EL (cell line): ENCODE results near the gene FFAR4.
"Not testable (repeated sequence)": the region's sequence is repeated elsewhere in the genome, so short reads cannot be mapped to it uniquely, and the experiment has no call there.

Experiments used
- DNase-seq: peaks from one replicate; pipeline ENCODE4 v3.0.0-alpha.2; 2016

FFAR4 gene

DNA sequence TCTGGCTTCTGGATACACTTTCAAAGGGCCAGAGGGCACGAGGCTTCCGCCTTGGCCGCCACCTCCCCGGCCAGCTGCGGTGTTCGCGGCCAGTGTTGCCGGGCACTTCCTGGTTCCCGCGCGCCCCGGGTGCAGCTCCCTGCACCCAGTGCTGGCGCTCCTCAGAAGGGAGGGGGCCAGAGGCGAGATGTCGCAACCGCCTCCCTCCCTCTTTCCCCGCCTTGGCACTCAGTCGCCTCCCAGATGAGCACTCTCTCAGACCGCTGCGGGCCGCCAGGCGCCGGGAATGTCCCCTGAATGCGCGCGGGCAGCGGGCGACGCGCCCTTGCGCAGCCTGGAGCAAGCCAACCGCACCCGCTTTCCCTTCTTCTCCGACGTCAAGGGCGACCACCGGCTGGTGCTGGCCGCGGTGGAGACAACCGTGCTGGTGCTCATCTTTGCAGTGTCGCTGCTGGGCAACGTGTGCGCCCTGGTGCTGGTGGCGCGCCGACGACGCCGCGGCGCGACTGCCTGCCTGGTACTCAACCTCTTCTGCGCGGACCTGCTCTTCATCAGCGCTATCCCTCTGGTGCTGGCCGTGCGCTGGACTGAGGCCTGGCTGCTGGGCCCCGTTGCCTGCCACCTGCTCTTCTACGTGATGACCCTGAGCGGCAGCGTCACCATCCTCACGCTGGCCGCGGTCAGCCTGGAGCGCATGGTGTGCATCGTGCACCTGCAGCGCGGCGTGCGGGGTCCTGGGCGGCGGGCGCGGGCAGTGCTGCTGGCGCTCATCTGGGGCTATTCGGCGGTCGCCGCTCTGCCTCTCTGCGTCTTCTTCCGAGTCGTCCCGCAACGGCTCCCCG lies at the start of gene FFAR4:
TSS of gene FFAR4 (plus strand) at position 231 of the 842 bp plus-strand sequence. CDS start at position 287, 56 bp downstream.
- DNase-seq, result peak; percentile 53

DNA sequence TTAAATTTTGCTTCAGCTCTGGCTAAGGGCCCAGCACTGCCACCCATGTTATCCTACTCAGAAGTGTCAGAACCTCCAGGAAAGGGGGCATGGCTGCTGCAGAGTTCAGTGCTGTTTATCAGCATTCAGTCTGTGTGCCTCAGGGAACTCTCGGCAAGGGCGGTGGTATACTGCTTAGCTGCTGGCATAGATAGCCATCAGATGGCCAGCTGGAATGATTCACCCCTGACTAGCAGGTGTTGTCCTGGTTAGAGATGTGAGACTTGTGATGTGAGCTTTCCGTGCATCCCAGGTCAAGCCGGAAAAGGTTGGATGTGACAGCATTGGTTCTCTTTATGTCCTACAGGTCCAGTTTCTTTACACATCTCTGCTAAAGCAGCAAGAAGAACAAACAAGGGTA lies 47.9 kb upstream of the FFAR4 start:
- DNase-seq, result no peak

DNA sequence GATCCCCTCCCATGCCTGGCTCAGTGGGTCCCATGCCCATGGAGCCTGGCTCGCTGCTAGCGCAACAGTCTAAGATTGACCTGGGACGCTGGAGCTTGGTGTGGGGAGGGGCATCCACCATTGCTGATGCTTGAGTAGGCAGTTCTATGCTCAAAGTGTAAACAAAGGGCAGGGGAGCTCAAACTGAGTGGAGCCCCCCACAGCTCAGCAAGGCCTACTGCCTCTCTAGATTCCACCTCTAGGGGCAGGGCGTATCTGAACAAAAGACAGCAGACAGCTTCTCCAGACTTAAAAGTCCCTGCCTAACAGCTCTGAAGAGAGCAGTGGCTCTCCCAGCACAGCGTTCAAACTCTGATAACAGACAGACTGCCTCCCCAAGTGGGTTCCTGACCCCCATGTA lies 31.2 kb upstream of the FFAR4 start:
- DNase-seq, result no peak

DNA sequence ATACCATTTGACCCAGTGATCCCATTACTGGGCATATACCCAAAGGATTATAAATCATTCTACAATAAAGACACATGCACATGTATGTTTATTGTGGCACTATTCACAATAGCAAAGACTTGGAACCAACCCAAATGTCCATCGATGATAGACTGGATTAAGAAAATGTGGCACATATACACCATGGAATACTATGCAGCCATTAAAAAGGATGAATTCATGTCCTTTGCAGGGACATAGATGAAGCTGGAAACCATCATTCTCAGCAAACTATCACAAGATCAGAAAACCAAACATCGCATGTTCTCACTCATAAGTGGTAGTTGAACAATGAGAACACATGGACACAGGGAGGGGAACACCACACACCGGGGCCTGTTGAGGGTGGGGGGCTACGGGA lies 25.6 kb upstream of the FFAR4 start:
- not testable (repeated sequence) for DNase-seq

DNA sequence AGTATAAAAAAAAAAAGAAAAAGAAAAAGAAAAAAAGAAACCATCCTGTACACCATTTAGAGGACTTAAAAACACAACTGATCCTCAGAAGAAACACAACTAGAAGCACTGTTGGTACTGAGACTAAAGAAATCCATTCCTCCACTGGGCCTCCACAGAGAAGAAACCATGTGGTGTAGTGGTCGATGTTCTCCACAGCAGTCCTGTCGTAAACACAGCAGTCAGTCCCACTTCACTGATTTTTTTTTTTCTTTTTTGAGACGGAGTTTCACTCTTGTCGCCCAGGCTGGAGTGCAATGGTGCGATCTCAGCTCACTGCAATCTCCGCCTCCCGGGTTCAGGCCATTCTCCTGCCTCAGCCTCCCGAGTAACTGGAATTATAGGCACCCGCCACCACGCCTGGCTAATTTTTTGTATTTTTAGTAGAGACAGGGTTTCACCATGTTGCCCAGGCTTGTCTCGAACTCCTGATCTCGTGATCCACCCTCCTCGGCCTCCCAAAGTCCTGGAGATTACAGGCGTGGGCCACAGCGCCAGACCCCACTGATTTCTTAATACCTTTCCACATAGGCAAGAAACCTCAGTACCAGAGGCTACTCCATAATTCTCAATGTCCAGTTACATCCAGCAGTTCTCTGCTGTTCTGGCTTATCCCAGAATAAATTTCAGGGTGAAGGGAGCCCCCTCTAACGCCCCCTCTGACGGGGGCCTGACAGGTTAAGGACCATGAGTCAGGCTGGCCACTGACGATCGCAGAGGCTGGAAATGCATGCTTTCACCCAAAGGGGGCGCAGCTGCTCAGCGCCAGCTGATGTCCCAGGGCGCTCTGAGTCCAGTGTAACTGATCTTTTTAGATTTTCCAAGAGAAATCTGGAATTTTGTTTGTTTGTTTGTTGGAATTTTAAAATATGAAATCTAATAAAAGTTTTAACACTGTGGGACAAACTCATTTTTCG lies 24.8 kb upstream of the FFAR4 start:
- peak; percentile 54 for DNase-seq

DNA sequence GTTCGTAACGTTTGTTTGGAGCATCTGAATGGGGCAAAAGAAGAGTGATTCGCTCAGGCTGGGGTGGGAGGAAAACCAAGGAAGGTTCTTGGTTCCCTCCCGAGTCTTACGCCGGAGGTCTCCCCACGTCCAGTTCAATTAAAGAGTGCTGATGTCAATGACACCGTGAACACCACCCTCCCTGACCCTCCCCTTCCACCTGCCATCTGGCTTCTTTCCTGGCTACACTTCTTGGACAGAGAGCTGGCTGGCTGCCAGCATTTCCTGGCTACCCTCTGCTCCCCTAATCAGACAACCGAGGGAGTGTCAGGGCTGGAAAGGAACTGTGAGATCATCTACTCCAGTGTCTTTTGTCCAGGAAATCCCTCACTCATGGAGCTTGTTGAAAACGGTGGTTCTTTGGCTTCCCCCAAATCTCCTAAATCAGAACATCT lies 24.1 kb upstream of the FFAR4 start:
- peak; percentile 44 for DNase-seq

DNA sequence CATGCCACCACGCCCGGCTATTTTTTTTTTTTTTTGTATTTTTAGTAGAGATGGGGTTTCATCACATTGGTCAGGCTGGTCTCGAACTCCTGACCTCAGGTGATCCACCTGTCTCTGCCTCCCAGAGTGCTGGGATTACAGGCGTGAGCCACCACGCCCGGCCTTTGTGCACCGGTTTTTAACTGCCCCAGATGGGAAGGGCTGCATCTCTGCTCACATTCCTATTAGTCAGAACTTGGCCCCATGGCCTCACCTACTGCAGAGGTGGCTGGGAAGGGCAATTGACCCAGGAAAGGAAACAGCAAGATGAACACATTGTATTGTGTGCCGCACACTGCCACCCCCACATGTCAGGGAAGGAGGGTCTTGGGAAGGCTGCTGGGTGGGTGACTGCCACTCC lies 19.5 kb upstream of the FFAR4 start:
- not testable (repeated sequence) for DNase-seq

DNA sequence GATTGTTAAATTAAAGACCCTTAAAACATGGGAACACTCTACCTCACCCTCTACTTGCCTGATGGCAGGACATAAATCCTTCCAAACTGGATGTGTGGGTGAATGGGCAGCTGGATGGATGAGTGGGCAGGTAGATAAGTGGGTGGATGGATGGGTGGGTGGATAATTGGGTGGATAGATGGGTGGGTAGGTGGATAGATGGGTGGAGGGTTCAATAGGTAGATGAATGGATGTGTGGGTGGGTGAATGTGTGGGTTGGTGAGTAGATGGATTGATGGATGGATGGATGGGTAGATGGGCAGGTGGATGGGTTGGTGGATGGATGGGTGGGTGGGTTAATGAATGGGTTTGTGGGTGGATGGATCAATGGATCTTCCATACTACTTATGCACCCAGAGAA lies 18.9 kb upstream of the FFAR4 start:
- no peak for DNase-seq

DNA sequence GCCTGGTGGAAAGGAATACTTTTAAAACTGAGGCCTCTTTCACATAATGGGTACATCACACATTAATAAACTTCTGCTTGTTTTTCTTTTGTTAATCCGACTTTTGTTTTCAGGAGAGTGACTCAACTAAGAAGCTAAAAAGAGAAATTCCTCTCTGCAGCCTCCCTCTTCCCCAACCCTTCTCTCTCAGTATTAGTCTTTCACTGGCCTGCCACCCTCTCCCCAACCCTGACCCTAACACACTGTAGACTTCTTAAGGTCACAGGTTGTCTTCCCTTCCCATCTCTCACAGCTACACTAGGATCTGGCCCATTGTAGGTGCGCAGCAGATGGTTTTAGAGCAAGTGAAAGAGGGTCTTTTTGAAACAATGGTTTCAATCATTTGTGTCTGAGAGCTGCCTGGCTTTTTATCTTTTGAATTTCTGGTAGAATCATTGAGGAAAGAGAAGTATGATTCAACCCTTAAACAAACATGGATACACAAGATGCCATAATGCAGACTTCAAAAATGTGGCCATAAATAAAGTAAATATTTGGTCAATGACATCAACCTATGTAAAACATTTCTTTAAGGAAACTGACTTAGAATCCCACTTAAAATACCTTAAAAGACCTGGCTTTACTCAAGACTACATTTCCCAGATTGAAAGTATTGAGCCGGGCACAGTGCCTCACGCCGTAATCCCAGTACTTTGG lies 17.9 kb upstream of the FFAR4 start:
- DNase-seq, result peak; percentile 71

DNA sequence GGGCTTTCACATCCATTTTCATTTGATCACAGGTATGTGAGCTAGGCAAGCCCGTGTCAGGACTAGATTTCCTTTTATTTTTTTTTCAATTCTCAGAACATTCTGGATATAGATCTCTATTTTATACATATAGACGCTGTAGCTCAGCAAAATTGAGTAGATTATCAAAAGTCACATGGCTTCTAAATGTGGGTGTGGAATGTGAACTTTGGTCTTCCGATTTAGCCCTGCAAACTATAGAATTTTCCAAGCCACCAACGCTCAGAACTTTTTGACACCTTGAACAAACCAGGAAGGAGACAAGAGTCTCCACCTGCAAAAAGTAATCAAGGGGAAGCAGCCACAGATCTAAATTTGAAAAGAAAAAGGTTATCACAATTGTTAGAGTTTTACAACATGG lies 15.9 kb upstream of the FFAR4 start:
- DNase-seq, result no peak

DNA sequence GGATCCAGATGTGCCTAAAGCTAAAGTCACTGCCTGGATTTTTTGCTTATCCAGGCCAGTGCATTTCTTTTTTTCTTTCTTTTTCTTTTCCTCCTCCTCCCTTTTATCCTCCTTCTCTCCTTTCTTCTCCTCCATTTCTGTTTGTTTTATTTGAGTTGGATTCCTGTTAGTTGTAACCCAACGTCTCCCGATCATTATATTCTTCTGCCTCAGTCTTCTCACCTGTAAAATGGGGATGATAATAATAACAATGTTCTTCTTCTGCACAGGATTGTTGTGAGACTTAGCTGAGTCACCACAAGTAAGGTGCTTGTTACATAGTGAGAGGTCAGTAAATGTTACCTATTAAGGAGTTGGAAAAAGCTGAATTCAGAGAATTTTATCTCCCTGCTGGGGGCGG lies 13.7 kb upstream of the FFAR4 start:
- DNase-seq, result no peak

DNA sequence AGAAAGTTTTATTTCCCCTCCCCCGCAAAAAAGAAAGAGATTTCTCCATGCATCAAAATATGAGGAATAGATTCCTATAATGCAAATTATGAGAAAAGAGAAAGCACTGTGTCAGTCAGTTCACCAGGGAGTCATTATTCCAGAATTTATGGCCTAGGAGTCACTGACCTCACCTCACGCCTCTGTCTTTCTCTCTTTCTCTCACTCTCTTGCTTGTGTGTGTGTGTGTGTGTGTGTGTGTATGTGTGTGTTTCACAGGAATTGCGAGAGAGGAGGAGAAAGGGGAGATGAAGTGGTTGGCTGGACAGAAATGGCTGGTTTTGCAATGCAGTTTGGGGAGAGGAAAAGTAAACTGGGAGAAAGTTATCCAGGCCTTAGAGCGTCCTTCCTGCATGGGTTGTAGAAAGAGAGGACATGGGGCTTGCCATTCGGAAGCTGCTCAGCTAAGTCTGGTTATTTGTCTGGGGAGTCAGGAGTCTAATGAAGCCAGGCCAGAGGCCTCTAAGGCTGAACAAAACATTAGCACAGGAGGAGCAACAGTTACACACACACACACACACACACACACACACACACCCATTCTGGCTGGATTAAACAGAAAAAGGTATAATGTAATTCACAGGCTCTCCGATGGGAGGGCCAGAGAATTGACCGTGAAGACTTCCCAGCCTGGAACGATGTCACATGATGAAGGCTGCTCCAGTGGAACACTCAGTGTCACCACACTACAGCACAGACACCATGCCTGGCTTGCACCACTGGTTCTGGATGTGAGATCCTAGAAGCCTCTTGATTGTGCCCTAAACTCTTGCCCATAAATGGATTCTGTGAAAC lies 12.8 kb upstream of the FFAR4 start:
- DNase-seq, result no peak

DNA sequence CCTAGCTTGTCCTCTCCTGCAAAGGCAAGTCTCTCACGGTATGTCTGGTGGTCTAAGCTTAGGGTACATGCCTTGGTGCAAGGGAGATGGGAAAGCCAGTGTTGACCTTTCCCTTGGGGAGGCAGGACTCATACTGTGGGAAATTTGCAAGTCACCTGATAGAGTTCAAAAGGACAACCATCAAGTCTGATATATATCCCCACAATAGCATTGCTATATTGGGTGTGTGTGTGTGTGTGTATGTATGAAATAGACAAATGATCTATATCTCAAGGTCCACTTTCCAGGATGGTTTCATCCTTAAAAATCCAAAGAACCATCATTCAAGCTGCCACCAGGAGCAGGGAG lies 12.2 kb upstream of the FFAR4 start:
- no peak for DNase-seq

DNA sequence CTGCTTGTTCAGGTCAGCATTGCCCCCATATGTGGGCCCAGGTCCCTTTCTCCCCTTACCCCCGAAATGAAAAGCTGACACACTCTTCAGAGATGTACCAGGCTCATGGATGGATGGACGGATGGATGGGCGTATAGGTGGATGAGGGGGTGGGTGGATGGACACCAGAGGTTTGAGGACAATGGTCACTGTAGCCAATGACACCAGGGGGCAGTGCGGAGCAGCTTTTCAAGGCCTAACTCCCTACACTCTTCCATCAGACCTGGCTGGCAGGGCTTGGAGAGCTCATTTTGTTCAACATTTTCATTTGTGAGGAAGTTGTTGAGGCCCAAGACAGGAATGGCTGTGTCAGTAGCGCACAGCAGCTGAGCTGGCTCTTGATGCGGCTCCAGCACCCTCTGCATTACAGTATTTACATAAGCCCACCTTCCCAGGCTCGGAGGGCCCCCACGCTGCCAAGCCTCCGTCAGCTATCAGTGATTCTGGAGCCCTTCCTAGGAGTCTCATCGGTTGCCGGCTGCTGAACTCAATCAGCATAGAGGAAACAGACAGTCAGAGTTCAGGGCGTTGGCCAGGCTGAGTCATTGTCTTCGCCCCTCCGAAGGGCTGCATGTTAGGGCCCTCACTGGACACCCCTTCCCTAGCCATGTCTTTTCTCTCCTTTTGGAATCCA lies 11.6 kb upstream of the FFAR4 start:
- DNase-seq, result peak; percentile 73

DNA sequence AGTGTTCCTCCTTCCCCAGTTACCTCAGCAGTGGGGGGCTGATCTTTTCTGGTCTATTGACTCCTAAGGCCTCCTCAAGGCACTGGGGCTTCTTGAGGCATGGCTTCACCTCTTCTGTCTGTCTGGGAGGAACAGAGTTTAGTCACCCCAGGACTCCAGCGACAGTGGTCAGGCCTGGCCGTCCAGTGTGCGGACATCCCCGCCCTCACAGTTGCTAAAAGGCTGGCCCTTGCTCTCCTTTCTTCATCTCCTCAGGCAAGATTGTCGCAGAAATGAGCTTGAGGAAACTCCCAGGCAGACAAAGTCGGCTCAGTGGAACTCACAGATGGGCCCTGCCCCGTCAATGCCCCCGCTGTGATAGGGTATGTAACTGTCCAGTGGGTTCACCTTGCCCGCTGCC lies 7.0 kb upstream of the FFAR4 start:
- no peak for DNase-seq

DNA sequence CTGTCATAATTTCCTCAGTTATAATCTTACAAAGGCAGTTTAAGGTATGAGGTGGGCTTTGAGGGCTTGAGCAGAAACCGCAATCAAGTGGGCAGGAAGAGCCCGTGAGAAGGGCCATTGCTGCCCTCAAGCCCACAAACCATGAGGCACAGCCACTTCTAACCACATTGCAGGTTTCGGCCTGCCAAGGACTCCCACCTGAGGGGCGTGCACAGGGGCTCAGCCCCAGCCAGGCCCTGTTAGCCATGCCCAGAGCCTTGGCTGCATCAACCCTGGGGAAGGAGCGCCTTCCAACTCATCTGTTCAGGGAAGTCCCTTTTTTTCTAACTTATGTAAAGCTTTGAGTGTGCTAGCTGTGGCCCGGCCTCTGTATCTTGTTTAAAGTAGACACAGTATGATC lies 5.9 kb upstream of the FFAR4 start:
- DNase-seq, result no peak

DNA sequence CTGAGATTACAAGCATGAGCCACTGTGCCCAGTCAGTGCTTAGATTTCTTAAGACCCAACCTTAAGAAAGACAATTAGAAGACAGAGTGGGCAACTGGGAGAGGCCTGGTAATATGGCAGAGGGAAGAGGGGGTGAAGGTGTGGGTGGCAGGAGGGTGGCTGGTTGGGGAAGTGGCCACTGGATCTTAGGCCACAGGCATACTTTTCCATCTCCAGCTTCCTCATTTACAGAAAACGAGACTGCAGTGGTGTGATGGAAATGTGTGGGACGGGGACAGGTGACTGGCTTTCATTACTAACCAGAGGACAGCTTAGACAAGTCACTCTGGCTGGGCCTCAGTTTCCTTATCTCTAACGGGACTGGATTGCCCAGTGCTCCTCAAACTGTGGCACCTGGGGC lies 1.0 kb upstream of the FFAR4 start:
- DNase-seq, result no peak

DNA sequence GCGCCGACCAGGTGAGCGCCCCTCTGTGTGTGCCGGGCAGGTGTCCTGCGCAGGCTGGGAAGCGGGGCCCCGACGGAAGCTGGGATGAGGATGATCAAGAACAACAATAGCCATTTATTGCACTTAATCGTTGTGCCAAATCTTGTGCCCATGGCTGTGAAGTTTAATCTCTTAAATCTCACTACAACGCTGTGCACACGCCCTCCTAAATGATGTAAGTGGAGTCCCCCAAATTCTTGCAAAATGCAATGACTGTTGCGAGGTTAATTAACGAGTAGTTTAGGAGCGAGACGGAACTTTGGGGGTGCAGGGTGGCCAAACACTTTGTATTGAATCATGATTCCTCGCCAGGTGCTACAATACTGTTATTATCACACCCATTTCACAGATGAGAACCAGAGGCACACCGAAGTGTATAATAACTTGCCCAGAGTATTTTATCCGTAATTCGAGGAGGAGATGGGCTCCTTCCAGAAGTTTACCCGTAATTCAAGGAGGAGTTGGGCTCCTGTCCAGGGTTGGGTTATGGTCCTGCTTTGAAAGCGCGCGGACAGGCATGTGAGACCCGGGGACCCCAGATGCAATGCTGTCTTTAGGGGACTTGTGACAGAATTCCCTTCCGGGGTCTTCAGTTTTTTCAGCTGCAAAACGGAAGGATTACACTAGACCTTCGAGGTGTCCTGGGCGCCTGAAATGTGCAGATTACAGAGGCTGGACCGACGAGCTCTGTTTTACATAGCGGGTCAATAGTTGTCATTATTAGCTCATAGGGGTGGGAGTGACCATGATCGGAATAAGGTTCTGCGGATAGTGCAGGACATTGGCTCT lies 1.0 kb downstream of the FFAR4 start:
- no peak for DNase-seq

DNA sequence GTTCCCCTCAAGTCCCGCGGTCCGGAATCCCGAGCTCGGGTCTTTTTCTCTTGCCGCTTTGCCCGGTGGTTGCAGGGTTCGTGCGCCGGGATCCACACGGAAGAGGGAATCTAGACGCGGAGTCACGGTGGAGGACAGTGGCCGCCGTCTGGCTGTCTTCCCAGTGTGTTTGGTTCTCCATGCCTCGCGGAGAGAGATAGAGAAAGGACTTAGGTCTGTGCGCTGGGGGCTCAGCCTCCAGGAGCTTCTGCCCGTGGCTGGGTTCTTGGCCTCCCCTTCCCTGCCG lies 1.6 kb downstream of the FFAR4 start:
- DNase-seq, result no peak

DNA sequence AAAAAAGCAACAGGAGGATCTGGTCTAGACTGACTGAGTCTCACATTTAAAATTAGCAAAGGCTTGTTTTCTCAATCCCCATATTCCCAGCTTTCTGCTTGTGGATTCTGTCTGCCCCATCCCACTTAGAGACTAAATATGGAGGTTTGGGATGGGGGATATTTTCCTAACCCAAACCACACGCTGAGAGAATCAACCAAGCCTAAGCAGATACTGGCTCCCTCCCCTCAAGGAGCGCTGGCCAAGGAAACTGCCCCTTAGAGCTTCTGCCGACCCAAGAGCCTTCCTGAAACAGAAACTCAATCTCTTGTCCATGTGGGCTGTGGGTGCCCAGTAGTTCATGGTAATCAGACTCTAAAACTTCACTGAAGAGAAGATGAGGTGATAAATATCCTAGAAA lies 3.9 kb downstream of the FFAR4 start:
- no peak for DNase-seq

DNA sequence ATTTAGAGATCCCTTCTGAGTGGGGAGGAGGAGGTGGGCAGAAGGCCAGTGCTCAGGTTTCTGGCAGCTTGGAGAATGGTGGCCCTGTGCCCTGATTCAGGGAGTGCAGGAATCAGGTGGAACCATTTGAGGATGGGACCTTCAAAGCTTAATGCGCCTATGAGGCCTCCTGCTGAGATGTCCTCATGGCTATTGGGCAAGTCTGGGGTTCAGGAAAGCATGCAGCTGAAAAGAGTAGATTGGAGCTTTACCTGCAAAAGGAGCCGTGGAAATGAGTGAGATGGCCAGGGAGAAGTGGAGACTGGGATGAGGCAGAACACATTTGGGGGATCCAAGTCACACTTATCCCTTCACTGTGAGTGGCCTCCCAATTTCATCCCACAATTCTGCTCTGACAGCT lies 6.1 kb downstream of the FFAR4 start:
- no peak for DNase-seq
